ENCODE data around the gene MED17. TPM values are rescaled to one million over a fixed set of nuclear protein-coding genes. Genes with fewer than 3 reads are reported as not detected.

MED17 gene
- total RNA-seq, 2 experiments from 2014 or later, result 30.1 to 31.3 TPM

DNA sequence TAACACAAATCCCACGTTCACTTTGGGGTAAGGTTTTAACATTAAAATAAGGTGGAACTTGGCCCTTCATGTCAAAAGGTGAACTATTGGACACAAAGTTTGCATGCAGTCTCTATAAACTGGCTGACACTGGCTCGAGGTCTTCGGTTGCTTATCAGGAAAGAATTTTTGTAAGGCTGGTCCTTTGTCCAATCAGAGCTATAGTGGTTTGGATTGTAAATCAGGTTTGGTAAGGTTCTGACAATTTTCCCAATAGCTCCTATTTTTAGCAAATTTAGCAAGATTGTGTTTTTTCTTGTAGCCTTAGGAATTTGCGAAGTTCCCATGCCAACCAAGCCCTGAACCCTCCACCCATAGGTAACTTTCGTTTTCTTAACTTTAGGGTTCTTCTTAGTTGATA is 17.6 kb upstream of the MED17 start:
- CTCF ChIA-PET, result no interaction called here
- Mint-ChIP-seq H3K27me3 (no peaks in the 10 kb centered on the region), H3K27ac (no peak overlapping the region), H3K4me1 (ENCODE audit: low read depth) (no peaks in the 10 kb centered on the region), H3K4me3 (no peak overlapping the region), H3K36me3 (ENCODE audit: low read depth) (peaks cover 7% of the 10 kb centered on the region), H3K9me3 (peaks cover 2% of the 10 kb centered on the region)
- POLR2A ChIA-PET, result interaction anchor here (1.0 to 1.7 kb wide), 2 partner anchors 17 to 26 kb away, joined by 3 to 7 read pairs; partner anchors contain the start of gene MED17
- TF ChIP-seq, protein P1, sequence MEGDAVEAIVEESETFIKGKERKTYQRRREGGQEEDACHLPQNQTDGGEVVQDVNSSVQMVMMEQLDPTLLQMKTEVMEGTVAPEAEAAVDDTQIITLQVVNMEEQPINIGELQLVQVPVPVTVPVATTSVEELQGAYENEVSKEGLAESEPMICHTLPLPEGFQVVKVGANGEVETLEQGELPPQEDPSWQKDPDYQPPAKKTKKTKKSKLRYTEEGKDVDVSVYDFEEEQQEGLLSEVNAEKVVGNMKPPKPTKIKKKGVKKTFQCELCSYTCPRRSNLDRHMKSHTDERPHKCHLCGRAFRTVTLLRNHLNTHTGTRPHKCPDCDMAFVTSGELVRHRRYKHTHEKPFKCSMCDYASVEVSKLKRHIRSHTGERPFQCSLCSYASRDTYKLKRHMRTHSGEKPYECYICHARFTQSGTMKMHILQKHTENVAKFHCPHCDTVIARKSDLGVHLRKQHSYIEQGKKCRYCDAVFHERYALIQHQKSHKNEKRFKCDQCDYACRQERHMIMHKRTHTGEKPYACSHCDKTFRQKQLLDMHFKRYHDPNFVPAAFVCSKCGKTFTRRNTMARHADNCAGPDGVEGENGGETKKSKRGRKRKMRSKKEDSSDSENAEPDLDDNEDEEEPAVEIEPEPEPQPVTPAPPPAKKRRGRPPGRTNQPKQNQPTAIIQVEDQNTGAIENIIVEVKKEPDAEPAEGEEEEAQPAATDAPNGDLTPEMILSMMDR (IDR thresholded peaks at IDR 0.05), result no peak
- DNase-seq (no peak), ATAC-seq (no peak)
- intact Hi-C loops (cut with micrococcal nuclease), result no loop called here

DNA sequence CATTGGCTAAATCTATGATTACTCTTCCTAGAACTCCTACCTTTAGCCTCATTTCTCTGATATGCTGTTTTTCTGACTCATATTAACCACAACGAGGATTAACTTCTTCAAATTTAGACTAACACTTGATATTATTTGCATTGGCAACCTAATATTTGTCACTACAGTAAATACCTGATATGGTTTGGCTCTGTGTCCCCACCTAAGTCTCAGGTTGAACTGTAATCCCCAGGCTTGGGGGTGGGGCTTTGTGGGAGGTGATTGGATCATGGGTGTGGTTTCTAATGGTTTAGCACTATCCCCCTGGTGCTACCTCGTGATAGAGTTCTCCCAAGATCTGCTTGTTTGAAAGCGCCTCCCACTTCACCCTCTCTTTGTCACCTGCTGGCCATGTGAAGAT is 17.1 kb upstream of the MED17 start:
- Mint-ChIP-seq H3K36me3 (ENCODE audit: low read depth) (peaks cover 9% of the 10 kb centered on the region), H3K27ac (no peak overlapping the region), H3K4me3 (no peak overlapping the region), H3K27me3 (no peaks in the 10 kb centered on the region), H3K4me1 (ENCODE audit: low read depth) (no peaks in the 10 kb centered on the region), H3K9me3 (peaks cover 2% of the 10 kb centered on the region)
- intact Hi-C loops (cut with micrococcal nuclease), result no loop called here
- DNase-seq, result no peak
- TF ChIP-seq, protein P1 (IDR thresholded peaks at IDR 0.05), result no peak
- no peak for ATAC-seq
- POLR2A ChIA-PET, result no interaction called here
- CTCF ChIA-PET, result no interaction called here

DNA sequence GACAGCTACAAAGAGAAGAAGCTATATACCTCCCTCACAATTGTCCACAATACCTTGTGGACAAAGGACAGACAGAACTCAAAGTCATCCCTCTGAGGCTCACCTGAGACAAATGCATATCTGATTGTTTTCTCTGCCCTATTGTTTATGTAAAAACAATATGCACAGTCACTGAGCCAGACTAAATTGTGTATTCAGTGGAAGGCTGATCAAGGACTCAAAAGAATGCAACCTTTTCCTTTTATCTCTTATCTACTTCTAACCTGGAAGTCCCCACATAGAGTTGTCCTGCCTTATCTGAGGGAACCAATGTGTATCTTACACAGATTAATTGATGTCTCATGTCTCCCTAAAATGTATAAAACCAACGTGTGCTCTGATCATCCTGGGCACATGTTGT is 13.9 kb upstream of the MED17 start:
- TF ChIP-seq, protein P1 (IDR thresholded peaks at IDR 0.05), result no peak
- CTCF ChIA-PET, result interaction anchor here (1.7 kb wide), 1 partner anchor 13 kb away, joined by 8 read pairs; no protein-coding TSS in a partner anchor
- POLR2A ChIA-PET, result interaction anchor here (2.8 kb wide), 1 partner anchor 14 kb away, joined by 11 read pairs; the partner anchor contains the start of gene MED17

DNA sequence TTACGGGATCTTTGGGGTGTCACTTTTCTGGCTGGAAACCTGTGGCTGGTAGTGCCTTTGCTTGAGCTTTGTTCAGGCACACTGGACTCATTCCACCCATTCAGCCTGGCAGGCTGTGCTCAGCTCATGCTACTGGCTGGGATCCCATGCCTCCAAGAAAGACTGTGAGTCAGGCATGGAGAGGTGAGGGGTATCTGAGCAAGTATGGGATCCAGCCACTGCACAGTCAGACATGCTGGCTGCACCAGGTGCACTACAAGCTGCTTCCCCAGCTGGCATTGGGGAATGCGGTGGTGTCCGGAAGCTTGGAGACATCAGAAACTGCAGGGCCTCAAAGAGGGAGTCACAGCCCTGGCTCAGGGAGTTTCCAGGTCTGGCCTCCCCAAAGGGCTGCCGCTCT is 12.0 kb upstream of the MED17 start:
- POLR2A ChIA-PET, result interaction anchor here (1.2 to 3.9 kb wide), 3 partner anchors 10 to 31 kb away, joined by 4 to 10 read pairs (median 6); partner anchors contain the start of genes C11orf54, MED17 and TAF1D
- Mint-ChIP-seq H3K4me1 (ENCODE audit: low read depth) (no peaks in the 10 kb centered on the region), H3K27me3 (no peaks in the 10 kb centered on the region), H3K27ac (no peak overlapping the region), H3K36me3 (ENCODE audit: low read depth) (peaks cover 4% of the 10 kb centered on the region), H3K4me3 (no peak overlapping the region), H3K9me3 (no peaks in the 10 kb centered on the region)
- CTCF ChIA-PET, result interaction anchor here (1.0 kb wide), 1 partner anchor 29 kb away, joined by 4 read pairs; no protein-coding TSS in a partner anchor
- DNase-seq (no peak), ATAC-seq (no peak)
- TF ChIP-seq, protein P1 (IDR thresholded peaks at IDR 0.05), result no peak
- intact Hi-C loops (cut with micrococcal nuclease), result no loop called here

More for the DNA sequence above, 13.9 kb upstream of the MED17 start:
- Mint-ChIP-seq H3K27me3 (no peaks in the 10 kb centered on the region), H3K9me3 (peaks cover 2% of the 10 kb centered on the region), H3K4me1 (ENCODE audit: low read depth) (no peaks in the 10 kb centered on the region), H3K27ac (no peak overlapping the region), H3K36me3 (ENCODE audit: low read depth) (peaks cover 8% of the 10 kb centered on the region), H3K4me3 (no peak overlapping the region)
- intact Hi-C loops (cut with micrococcal nuclease), result no loop called here
- ATAC-seq (no peak), DNase-seq (no peak)

DNA sequence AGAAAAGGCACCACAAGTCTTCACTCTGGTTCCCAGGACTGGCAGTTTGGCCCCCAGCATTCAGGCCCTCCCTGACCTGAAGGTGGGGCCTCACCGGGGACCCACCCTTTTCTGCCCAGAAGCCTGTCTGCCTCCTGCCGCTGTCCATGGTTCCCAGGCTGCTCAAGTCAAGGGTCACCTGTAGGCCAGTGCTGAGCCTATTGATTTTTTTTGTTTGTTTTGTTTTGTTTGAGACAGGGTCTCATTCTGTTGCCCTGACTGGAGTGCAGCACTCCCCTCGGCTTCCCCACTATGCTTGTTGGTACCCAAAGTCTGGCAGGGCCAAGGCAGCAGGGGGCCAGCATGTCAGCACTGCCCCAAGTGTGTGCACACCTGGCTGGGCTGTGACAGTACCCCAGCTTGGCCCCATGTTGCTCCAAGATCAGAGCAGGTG is 11.0 kb upstream of the MED17 start:
- intact Hi-C loops (cut with micrococcal nuclease), result no loop called here
- no peak overlapping the region for H3K4me3 Mint-ChIP-seq
- no peak overlapping the region for H3K27ac Mint-ChIP-seq
- H3K9me3 Mint-ChIP-seq, result no peaks in the 10 kb centered on the region
- CTCF ChIA-PET, result no interaction called here
- H3K36me3 Mint-ChIP-seq (ENCODE audit: low read depth), result peaks cover 4% of the 10 kb centered on the region
- H3K4me1 Mint-ChIP-seq (ENCODE audit: low read depth), result no peaks in the 10 kb centered on the region
- no peak for DNase-seq
- TF ChIP-seq, protein P1 (IDR thresholded peaks at IDR 0.05), result no peak
- POLR2A ChIA-PET, result interaction anchor here (1.2 to 3.9 kb wide), 2 partner anchors 11 kb away, joined by 4 to 10 read pairs; partner anchors contain the start of gene MED17
- no peak for ATAC-seq
- no peaks in the 10 kb centered on the region for H3K27me3 Mint-ChIP-seq

Measured in activated CD8-positive, alpha-beta T cell treated with anti-CD3 and anti-CD28 coated beads for 36 hours (primary cell).